ENCODE data around the gene RHBDL2. TPM values are rescaled to one million over a fixed set of nuclear protein-coding genes. Genes with fewer than 3 reads are reported as not detected.
"Not testable (repeated sequence)": the region's sequence is repeated elsewhere in the genome, so short reads cannot be mapped to it uniquely, and the experiment has no call there.

RHBDL2 gene
- total RNA-seq, 1 experiment from 2014 or later, result 4.1 TPM

GRCh38 chr1:38932571-38932970 is 9.1 kb downstream of the RHBDL2 start:
- DNase-seq (ENCODE audit: low read depth), result no peak

DNA sequence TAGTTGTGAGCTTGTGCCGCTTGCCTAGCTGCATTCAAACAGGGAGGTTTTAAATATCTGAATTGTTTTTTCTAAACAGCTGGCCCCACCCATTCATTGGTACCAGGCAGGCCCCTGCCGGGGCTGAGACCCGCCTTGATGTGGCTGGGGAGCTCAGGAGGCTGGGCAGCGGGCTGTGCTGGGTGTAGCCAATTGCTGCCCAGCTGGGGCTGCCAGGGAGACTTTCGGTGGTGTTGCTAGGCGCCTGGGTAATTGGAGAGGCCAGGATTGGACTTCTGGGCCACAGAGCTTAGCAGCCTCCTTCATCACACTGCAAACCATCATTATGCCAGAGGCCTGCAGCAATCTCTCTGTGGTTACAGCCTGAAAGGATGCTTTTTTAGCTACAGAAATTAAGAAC is 12.2 kb downstream of the RHBDL2 start:
- DNase-seq (ENCODE audit: low read depth), result no peak

GRCh38 chr1:38929054-38929453 is 12.6 kb downstream of the RHBDL2 start:
- no peak for DNase-seq (ENCODE audit: low read depth)

- DNase-seq (ENCODE audit: low read depth), result no peak
Measured at GRCh38 chr1:38926091-38926490, 15.5 kb downstream of the RHBDL2 start.

GRCh38 chr1:38925391-38925790 is 16.2 kb downstream of the RHBDL2 start:
- no peak for DNase-seq (ENCODE audit: low read depth)

DNA sequence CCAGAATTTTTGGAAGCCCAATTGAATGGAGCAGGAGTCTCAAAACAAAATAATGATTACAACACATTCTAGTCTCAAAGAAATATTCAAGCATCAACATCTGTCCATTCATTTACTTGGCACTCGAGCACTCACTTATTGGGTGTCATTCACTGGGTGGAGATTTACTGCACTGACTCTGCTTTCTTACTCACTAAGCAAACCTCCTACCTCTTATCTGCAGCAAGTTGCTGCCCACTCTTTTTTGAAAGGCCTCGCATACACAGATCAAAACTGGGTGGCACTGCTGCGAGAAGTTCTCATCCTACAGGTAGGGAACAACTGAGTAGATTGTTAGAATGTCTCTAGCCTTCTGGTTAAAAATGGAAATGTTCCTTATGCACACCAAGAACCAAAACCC is 18.0 kb downstream of the RHBDL2 start:
- no peak for DNase-seq (ENCODE audit: low read depth)

- DNase-seq (ENCODE audit: low read depth), result no peak
Measured at GRCh38 chr1:38919130-38919529, 22.5 kb downstream of the RHBDL2 start.

- no peak for DNase-seq (ENCODE audit: low read depth)
Measured at GRCh38 chr1:38918568-38918967, 23.1 kb downstream of the RHBDL2 start.

DNA sequence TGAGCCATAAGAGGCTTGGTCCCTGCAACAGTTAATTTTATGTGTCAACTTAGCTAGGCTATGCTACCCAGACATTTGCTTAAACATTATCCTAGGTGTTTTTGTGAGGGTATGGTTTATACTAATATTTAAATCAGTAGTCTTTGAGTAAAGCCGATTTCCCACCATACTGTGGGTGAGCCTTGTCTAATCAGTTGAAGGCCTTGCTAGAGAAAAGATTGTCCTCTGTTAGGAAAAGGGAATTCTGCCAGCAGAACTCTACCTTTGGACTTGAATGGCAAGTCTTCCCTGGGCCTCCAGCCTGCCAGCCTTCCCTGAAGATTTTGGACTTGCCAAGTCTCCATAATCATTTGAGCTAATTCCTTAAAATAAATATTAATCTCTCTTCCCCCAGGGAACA is 23.9 kb downstream of the RHBDL2 start:
- no peak for DNase-seq (ENCODE audit: low read depth)

GRCh38 chr1:38917337-38917736 is 24.3 kb downstream of the RHBDL2 start:
- DNase-seq (ENCODE audit: low read depth), result no peak

- DNase-seq (ENCODE audit: low read depth), result peak; percentile 7
Measured at GRCh38 chr1:38915352-38915948, 26.2 kb downstream of the RHBDL2 start.

GRCh38 chr1:38914908-38915307 is 26.7 kb downstream of the RHBDL2 start:
- not testable (repeated sequence) for DNase-seq (ENCODE audit: low read depth)

DNA sequence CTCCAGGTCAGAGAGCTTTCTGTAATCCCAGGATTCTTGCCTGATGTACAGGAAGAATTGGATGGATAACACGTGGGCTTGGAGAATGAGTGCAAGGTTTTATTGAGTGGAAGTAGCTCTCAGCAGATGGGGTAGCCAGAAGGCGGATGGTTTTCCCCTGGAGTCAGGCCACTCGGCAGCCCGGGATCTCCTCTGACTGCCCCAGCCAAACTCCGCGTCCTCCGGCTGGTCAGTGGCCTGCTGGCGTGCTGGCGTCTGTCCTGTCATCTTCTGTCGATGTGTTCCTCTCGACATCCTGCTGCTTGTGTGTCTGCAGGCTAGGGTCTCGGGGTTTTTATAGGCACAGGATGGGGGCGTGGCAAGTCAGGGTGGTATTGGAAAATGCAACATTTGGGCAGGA is 32.8 kb downstream of the RHBDL2 start:
- DNase-seq (ENCODE audit: low read depth), result no peak

GRCh38 chr1:38905985-38906384 is 35.6 kb downstream of the RHBDL2 start:
- no peak for DNase-seq (ENCODE audit: low read depth)

DNA sequence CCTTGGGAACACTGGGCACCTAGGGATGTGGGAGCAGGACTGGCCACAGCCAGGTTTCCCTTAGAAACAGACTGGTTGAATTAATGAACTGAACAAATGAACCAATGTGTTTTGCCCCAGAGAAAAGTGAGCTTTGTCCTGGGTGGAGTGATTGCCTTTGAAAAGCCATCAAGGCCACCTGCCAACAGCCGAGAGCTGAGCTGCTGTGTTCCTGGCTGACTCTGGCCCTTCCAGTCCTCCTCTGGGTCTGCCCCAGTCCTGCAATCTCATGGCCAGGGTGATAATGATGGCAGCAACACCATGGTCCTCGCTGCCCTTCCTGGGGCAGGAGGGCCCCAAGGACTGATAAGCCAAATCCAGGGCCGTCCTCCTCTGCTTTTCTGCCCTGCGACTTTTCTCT is 42.1 kb downstream of the RHBDL2 start:
- no peak for DNase-seq (ENCODE audit: low read depth)

- DNase-seq (ENCODE audit: low read depth), result peak; percentile 45
Measured at GRCh38 chr1:38898653-38899230, 42.9 kb downstream of the RHBDL2 start.

DNA sequence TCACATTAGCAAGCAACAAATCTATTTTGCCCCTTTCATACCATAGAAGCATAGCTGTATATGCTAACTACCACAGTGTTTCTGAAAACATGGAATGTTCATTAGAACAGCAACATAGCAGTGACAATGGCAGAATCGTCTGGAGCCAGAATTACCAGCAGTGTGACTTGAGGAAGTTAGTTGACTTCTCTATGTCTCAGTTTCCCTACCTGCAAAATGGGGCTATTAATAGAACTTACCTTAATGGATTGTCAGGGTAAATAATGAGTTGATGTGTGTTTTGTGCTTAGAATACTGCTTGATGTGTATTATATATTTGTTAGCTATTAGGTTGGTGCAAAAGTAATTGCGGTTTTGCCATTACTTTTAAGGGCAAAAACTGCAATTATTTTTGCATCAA is 45.5 kb downstream of the RHBDL2 start:
- no peak for DNase-seq (ENCODE audit: low read depth)

DNA sequence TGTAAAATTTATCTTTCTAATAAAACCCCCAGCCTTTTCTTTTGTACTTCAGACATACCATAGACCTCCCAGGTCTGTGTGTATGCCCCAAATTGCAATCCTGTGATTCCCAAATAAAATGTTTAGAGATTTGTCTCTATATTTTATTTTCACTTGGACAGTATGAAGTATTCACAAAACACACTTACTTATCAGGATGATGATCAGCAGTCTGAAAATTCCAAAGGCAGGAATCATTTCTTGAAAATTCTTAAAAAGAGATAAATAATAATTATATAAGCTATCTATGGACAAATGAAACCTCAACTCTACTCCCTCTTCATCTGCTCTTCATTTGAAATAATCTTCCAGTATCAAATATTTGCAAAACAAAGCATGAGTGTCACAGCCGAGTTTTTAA is 48.7 kb downstream of the RHBDL2 start:
- no peak for DNase-seq (ENCODE audit: low read depth)

DNA sequence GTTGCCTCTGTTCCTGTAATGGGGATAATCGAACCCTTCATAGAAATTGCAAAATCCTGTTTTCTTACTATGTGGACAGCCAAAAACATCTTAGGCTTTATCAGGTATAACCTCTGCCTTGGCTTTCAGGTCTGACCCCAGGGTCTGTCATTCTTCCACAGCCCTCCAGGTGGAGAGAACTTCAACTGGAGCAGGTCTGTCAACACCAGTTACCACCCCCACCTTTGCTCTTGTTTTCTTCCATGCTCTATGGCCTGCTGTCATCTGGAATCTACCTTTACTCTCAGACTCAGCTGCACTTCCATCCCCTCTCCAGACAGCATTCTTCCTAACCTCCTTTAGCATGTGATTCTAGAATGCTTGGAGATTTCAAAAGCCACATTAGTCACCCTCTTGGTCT is 49.9 kb downstream of the RHBDL2 start:
- DNase-seq (ENCODE audit: low read depth), result peak; percentile 10

GRCh38 chr1:38889589-38889988 is 52.0 kb downstream of the RHBDL2 start:
- no peak for DNase-seq (ENCODE audit: low read depth)

DNA sequence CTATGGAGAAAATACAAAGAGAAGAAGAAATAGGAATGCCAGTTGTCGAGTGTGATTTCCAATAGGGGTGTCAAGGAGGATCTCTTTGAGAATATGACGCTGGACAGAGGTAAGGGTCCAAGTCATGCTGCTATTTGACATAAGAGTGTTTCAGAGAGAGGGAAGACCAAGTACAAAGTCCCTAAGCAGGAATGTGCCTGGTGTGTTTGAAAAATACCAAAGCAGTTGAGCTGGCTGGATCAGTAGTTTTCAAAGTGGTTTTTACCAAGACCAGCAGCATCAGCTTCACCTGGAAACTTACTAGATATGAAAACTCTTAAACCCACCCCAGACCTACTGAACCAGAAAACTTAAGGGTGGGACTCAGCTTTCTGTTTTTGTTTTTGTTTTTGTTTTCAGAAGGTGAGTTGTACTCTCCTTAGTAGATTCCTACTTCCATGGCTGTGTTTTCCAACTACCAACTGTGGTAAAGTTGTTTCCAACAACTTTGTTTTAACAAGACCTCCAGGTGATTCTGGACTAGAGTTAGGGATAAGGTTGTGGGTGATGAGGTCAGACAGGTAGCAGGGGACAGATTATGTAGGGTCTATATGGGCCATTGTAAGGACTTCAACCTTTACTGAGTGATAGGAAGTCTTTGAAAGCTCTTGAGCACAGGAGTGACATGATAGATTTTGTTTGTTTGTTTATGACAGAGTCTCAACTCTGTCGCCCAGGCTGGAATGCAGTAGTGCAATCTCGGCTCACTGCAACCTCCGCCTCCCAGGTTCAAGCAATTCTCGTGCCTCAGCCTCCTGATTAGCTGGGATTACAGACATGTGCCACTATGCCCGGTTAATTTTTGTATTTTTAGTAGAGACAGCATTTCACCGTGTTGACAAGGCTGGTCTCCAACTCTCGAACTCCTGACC is 53.0 kb downstream of the RHBDL2 start:
- no peak for DNase-seq (ENCODE audit: low read depth)

GRCh38 chr1:38885092-38885491 is 56.5 kb downstream of the RHBDL2 start:
- DNase-seq (ENCODE audit: low read depth), result no peak

DNA sequence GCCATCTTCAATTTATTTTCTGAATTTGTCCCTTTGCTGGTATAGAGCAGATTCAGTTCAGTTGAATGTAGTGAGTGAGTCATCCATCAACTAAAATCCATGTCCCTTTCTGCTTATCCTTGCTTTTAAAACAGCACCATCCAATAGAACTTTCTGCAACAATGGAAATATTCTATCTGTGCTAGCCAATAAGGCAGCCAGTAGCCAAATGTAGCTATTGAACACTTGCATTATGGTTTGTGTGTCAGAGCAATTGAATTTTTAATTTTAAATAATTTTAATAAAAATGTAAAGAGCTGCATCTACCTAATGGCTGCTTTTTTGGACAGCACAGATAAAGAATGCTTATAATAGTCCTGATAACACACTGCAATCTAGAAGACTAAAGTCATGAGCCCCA is 60.1 kb downstream of the RHBDL2 start, which contains the start of gene GJA9:
Gene GJA9 (minus strand): TSS at position 101 of the 400 bp plus-strand sequence. CDS start 5,489 bp downstream, outside the sequence.
- no peak for DNase-seq (ENCODE audit: low read depth)
